B cell (primary cell): ENCODE measurements around the gene PEX14.

Experiments used
- CTCF ChIP-seq: fragments of 200-600 bp; IDR thresholded peaks from one replicate; pipeline ENCODE4 v1.8.0; 2022; ENCODE audit warnings: antibody characterized with exemption, mild to moderate bottlenecking
- EZH2 ChIP-seq: IDR thresholded peaks from 2 replicates; pipeline ENCODE4 v1.6.1; 2012; ENCODE audit warnings: borderline replicate concordance, low read depth, mild to moderate bottlenecking, moderate library complexity, low read length; ENCODE audit not compliant: insufficient read depth, poor library complexity, severe bottlenecking

GRCh38 chr1:10675813-10676212 lies 201.1 kb downstream of the PEX14 start:
- TF ChIP-seq CTCF (no peak), EZH2 (no peak)
